ENCODE results near the gene OBSL1.

- TF ChIP-seq FOXM1 (IDR thresholded peaks at IDR 0.05; ENCODE audit: borderline replicate concordance) (no peak), ZNF384 (IDR thresholded peaks at IDR 0.05) (no peak), BHLHE40 (IDR thresholded peaks at IDR 0.05; ENCODE audit: borderline replicate concordance) (no peak), PKNOX1 (IDR thresholded peaks at IDR 0.05) (peak; percentile 23; the same call in 1 of the 2 replicates), FOXK2 (IDR thresholded peaks at IDR 0.05) (no peak), HDGF (IDR thresholded peaks at IDR 0.05; ENCODE audit: borderline replicate concordance) (no peak)
These were observed 55.3 kb downstream of the OBSL1 start for GRCh38 chr2:219515874-219516629.
